Spleen (tissue), 7 donors: Measurements from ENCODE around the gene LPO.

Source experiments
- CTCF ChIP-seq, 11 experiments: fragments of 200-600 bp in 7 of 11; fragments of 450-650 bp in 4 of 11; sonication (generic) in 4 of 11; IDR thresholded peaks in 8 of 11; conservative IDR thresholded peaks in 3 of 11; 1 replicate in 7 of 11; 2 replicates in 4 of 11; pipeline versions ENCODE4 v1.4.0 to v1.8.0; 2016 to 2021; ENCODE audit warnings: antibody characterized with exemption in 11 of 11, inconsistent platforms in 4 of 11, mild to moderate bottlenecking in 1 of 11
- POLR2A ChIP-seq, 3 donors: fragments of 450-650 bp; IDR thresholded peaks; one replicate each; pipeline ENCODE4 v1.5.1; 2017; ENCODE audit warnings: antibody characterized with exemption in 3 of 3, mild to moderate bottlenecking in 1 of 3
- POLR2AphosphoS5 ChIP-seq, 3 donors: sonication (generic); formaldehyde crosslinking; IDR thresholded peaks; one replicate each; pipeline ENCODE4 v1.5.1; 2017; ENCODE audit warnings: antibody characterized with exemption in 3 of 3
- donor health status: DM: no; HTN: no; CAD: no; lungs with moderate emphysema.
- donor health status: DM: no; HTN: no; CAD: no.
- donor health status: DM: no; HTN: no; CAD: no.

GRCh38 chr17:58217766-58218165 lies 20.6 kb upstream of the LPO start:
- TF ChIP-seq POLR2A (IDR thresholded peaks at IDR 0.05) (no peak), CTCF (IDR thresholded peaks at IDR 0.05 in 8 of 11, conservative IDR thresholded peaks at IDR 0.05 in 3 of 11) (no peak), POLR2AphosphoS5 (IDR thresholded peaks at IDR 0.05) (no peak)
